ENCODE results near the gene SENP1. TPM values are rescaled to one million over a fixed set of nuclear protein-coding genes. Genes with fewer than 3 reads are reported as not detected.

Gene SENP1
- total and polyA plus RNA-seq, 12 donors, result 3.0 to 21.6 (median 11.2) TPM

DNA sequence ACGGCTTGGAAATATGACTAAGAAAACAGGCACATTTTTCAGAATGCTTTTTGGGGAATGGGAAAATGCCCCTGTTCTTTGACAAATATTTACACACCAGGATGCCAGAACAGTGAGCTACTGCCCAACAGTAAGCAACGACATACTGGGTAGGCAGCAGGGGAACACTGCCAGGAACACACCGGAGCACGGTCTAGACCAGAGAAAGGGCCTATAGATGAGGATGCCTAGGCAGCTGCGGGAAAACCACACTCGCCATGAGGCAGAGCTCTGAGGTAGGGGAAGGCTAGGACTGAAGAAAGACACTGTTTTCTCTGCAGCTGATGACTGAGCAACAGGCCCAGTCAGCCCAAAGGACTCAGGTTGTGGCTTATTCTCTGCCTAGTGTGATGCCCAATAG, 55.7 kb downstream of the SENP1 start:
- 93 to 98% (median 95%) methylated on average over 5 to 6 of the region's 6 CpGs for WGBS, 4 donors

DNA sequence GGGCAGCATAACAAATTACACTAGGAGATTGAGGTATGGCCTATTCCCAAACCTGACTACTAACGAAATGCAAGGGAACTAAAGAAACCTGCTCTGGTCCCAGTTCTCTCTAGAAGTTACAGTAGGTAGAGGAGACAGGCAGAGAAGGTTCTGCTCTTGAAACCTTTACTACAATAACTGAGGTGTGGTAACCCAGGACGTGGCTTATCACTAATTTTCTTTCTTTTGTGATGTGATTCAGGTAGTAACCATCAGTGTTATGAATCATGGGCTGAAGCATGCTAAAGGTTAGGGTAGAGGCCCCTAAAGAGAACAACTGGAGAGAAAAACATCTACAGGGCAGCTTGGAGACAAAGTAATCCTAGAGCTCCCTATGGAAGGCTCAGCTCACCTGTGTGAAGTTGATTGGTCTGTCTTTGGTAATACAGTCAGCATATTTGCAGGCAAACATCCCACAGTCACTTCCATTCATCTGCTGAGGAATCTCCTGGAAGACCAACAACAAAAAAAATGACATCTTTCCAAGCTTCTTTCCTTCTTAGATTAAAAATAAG, 59.8 kb downstream of the SENP1 start:
- Histone ChIP-seq H3K27ac (no peak overlapping the region), H3K4me3 (no peak overlapping the region), H3K27me3 (no peaks in the 10 kb centered on the region), H3K4me1 (replicated peaks in 1 of 2) (no peaks in the 10 kb centered on the region), H3K36me3 (replicated peaks in 1 of 2) (peaks cover 0 to 43% of the 10 kb centered on the region in 2 donors), H3K9me3 (replicated peaks in 1 of 3) (no peaks in the 10 kb centered on the region)
- no peak for DNase-seq
- intact Hi-C loops (cut with DNase I), result no loop called here
- 83 to 96% (median 92%) methylated on average over 2 of the region's 2 CpGs for WGBS, 4 donors
- TF ChIP-seq POLR2A (IDR thresholded peaks at IDR 0.05), result no peak
- TF ChIP-seq, protein P1, sequence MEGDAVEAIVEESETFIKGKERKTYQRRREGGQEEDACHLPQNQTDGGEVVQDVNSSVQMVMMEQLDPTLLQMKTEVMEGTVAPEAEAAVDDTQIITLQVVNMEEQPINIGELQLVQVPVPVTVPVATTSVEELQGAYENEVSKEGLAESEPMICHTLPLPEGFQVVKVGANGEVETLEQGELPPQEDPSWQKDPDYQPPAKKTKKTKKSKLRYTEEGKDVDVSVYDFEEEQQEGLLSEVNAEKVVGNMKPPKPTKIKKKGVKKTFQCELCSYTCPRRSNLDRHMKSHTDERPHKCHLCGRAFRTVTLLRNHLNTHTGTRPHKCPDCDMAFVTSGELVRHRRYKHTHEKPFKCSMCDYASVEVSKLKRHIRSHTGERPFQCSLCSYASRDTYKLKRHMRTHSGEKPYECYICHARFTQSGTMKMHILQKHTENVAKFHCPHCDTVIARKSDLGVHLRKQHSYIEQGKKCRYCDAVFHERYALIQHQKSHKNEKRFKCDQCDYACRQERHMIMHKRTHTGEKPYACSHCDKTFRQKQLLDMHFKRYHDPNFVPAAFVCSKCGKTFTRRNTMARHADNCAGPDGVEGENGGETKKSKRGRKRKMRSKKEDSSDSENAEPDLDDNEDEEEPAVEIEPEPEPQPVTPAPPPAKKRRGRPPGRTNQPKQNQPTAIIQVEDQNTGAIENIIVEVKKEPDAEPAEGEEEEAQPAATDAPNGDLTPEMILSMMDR (IDR thresholded peaks at IDR 0.05), result no peak

More for the DNA sequence above, 55.7 kb downstream of the SENP1 start:
- H3K4me1 ChIP-seq (replicated peaks in 1 of 2), result peaks cover 0 to 6% of the 10 kb centered on the region in 2 donors
- intact Hi-C loops (cut with DNase I), result no loop called here
- H3K4me3 ChIP-seq, result no peak overlapping the region
- H3K27ac ChIP-seq, result no peak overlapping the region
- H3K9me3 ChIP-seq (replicated peaks in 1 of 3), result no peaks in the 10 kb centered on the region
- no peak for DNase-seq
- TF ChIP-seq POLR2A (IDR thresholded peaks at IDR 0.05), result no peak
- TF ChIP-seq, protein P1 (IDR thresholded peaks at IDR 0.05), result no peak
- H3K36me3 ChIP-seq (replicated peaks in 1 of 2), result peaks cover 0 to 36% of the 10 kb centered on the region in 2 donors
- H3K27me3 ChIP-seq, result no peaks in the 10 kb centered on the region

DNA sequence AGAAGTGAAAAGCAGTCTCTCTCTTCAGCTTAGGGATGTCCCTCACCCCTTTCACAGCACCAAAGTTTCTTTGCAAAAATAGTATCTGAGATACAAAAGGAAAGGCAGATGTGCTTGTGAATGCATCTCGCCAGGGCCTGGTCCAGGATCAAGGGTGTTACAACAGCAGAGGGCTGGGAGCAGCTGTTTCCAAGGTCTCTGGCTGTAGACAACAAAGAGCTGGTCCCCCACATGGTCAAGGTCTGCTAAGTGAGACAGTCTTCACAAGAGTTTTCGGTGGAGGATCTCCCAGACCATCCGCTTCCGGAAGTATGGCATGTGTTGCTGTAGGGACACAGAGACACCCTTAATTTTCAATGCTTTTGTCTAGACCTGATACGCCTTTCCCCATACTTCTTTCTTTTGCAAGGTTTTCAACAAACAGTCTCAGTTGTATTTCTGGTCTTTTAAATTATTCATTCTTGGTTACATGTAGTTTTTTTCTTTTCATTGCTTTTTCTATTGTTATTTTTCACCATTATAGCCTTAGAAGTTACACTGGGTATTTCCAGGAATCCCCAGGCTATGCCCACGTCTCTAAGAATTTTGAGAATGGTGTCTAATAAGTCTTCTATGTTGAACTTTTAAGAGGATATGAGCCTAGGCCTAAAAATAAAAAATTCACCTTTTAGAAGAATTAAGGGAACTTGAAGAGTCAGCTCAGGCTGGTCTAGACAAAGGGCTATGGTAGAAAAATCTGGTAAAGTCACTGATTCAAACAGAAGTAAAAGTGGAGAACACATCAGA, 60.6 kb downstream of the SENP1 start:
- Histone ChIP-seq H3K27me3 (no peaks in the 10 kb centered on the region), H3K9me3 (replicated peaks in 1 of 3) (no peaks in the 10 kb centered on the region), H3K36me3 (replicated peaks in 1 of 2) (peaks cover 0 to 43% of the 10 kb centered on the region in 2 donors), H3K4me3 (no peak overlapping the region), H3K27ac (no peak overlapping the region), H3K4me1 (replicated peaks in 1 of 2) (no peaks in the 10 kb centered on the region)
- DNase-seq, result no peak
- intact Hi-C loops (cut with DNase I), result no loop called here
- WGBS, 4 donors, result 86 to 90% (median 88%) methylated on average over 6 of the region's 6 CpGs
- TF ChIP-seq, protein P1 (IDR thresholded peaks at IDR 0.05), result no peak
- TF ChIP-seq POLR2A (IDR thresholded peaks at IDR 0.05), result no peak

DNA sequence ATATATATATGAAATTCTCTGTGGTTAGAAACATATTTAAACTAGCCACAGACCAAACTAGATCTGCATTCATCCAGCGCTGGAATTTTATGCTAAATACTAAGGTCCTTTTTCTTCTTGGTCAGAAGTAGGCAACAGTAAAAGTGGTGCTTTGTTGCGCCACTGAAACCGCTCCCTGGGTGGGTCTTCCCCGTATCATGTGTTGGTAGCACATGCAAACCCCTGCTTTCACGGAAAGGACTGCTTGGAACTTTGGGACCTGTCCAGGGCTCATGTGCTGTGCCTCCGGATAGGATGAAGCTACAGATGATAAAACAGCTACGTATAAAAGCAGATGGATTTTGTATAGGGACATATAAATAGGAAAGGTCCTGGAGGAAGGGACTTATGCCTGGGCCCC, 61.5 kb downstream of the SENP1 start:
- no peak overlapping the region for H3K4me3 ChIP-seq
- 97 to 98% (median 97%) methylated on average over 7 of the region's 7 CpGs for WGBS, 4 donors
- DNase-seq, result no peak
- H3K4me1 ChIP-seq (replicated peaks in 1 of 2), result no peaks in the 10 kb centered on the region
- H3K27me3 ChIP-seq, result no peaks in the 10 kb centered on the region
- no peak overlapping the region for H3K27ac ChIP-seq
- H3K9me3 ChIP-seq (replicated peaks in 1 of 3), result no peaks in the 10 kb centered on the region
- intact Hi-C loops (cut with DNase I), result no loop called here
- TF ChIP-seq, protein P1 (IDR thresholded peaks at IDR 0.05), result no peak
- TF ChIP-seq POLR2A (IDR thresholded peaks at IDR 0.05), result no peak
- peaks cover 0 to 43% of the 10 kb centered on the region in 2 donors for H3K36me3 ChIP-seq (replicated peaks in 1 of 2)

Data from adrenal gland (tissue), 12 donors.